C4-2B (cell line): Measurements from ENCODE around the gene OARD1.

Experiments used
- H3K27ac ChIP-seq: fragments of 450-650 bp; 2 replicates; pipeline ENCODE4 v1.5.1; 2017
- CTCF ChIP-seq: fragments of 450-650 bp; conservative IDR thresholded peaks from 2 replicates; pipeline ENCODE4 v1.5.1; 2017; ENCODE audit warnings: mild to moderate bottlenecking
- ZFX ChIP-seq: fragments of 450-650 bp; IDR thresholded peaks from 2 replicates; pipeline ENCODE4 v1.6.1; 2017

OARD1 gene

DNA sequence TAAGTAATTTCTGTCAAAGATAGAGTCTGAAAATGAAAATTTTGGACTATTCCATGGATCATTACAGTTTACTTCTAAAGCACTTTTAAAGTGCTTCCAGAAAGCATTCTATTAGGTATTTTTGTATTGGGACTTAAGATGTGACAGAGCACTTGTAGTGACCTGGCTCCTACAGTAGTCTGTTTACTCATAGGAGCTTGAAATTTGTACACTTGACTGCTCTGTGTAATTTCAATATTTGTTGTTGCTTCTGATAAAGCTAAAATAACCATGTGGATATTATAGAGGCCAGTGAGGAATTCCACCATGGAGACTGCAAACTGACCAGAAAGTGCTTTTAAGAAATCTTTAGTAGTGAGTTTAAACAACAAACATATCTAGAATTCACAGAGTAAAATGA is 10.9 kb upstream of the OARD1 start:
- H3K27ac ChIP-seq, result no peak overlapping the region
- TF ChIP-seq ZFX (no peak), CTCF (no peak)

DNA sequence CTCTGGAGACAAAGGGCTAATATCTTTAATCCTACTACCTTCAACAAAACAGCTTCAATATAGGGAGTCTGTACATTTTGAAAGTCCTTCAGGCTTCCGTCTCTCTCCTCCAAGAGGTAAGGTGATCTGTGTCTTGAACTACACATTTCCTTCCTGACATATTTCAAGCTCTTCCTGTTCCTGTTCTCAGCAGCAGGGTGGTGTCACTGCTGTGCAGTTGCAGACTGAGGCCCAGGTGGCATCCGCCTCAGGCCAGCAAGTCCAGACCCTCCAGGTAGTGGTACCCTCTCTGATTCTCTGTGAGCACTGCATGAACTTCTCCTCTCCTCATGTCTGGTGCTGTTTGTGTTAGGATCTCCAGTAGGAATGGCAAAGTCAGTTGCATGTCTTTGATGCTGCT is 8.5 kb upstream of the OARD1 start:
- no peak for TF ChIP-seq ZFX
- TF ChIP-seq CTCF, result no peak
- no peak overlapping the region for H3K27ac ChIP-seq

- TF ChIP-seq CTCF, result no peak
- TF ChIP-seq ZFX, result no peak
- no peak overlapping the region for H3K27ac ChIP-seq
These were observed 6.9 kb upstream of the OARD1 start for GRCh38 chr6:41079080-41079479.

GRCh38 chr6:41078101-41078500 is 5.9 kb upstream of the OARD1 start:
- no peak overlapping the region for H3K27ac ChIP-seq
- TF ChIP-seq CTCF, result no peak
- TF ChIP-seq ZFX, result no peak

DNA sequence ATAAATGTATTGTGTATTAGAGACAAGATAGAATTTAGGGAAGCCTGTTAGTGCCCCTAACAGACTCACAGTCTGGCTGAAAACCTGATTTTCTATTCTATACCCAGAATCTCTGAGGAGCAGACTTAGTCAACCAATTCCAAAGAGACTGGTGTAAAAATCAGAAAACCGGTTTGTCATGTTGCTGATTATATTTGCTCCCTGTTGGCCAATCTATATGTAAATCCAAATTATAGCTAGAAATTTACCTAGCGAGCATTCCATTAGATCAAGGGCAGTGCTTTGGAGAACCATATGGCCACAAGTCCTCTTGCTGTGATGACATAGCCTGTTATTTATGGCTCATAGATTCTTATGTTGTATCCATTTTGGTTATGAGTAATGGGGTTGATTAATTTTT is 5.4 kb upstream of the OARD1 start:
- TF ChIP-seq CTCF (no peak), ZFX (no peak)
- H3K27ac ChIP-seq, result no peak overlapping the region

- no peak overlapping the region for H3K27ac ChIP-seq
- TF ChIP-seq CTCF (no peak), ZFX (no peak)
These were observed 3.8 kb upstream of the OARD1 start for GRCh38 chr6:41075651-41076626.

DNA sequence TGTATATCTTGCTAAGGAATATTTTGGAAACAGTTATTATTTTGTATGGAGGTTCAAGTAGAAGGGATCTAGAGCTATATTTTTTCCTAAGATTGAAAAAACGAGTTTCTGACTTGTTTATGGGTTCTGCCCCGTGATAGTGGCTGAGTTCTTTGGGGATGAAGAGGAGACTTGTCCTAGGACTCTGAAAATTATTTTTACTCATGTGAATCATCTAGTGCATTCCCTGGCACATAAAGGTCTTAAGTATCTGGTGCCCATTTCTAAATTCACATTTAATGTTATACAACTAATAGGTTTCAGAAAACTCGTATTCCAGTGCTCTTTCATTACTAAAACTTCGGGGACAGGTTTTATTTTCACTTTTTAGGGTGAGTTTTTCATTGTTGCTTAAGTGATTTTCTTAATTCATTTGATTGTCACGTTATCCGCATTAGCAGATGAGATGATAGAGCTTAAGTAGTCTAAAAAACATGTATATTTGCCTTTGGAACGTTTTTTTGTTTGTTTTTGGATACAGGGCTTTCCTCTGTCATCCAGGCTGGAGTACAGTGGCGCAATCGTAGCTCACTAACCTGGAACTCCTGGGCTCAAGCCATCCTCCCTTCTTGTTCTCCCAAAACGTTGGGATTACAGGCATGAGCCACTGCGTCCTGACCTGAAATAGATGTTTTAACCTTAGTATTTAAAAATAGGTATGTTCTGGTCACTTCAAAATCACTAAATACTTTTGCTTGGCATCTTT is 2.7 kb upstream of the OARD1 start:
- TF ChIP-seq CTCF (no peak), ZFX (no peak)
- H3K27ac ChIP-seq, result peak overlapping the region; percentile 100; the same call in 1 of the 2 replicates
